GM18951 (cell line): Measurements from ENCODE around the gene TMEM178A.
"Not testable (repeated sequence)": the region's sequence is repeated elsewhere in the genome, so short reads cannot be mapped to it uniquely, and the experiment has no call there.

Experiments
- POLR2A ChIP-seq: IDR thresholded peaks from 4 replicates; pipeline ENCODE4 v1.6.1; 2011; ENCODE audit warnings: mild to moderate bottlenecking; ENCODE audit not compliant: insufficient read length, insufficient read depth; ENCODE audit errors: extremely low read depth
- in situ Hi-C: fragments of 300-500 bp; cut with MboI; formaldehyde crosslinking; loops from one replicate; pipeline ENCODE4 v1.12.0; 2022; ENCODE audit warnings: low sequenced_read_pairs, mixed read lengths, inconsistent platforms; ENCODE audit not compliant: unreplicated experiment

The TMEM178A gene

GRCh38 chr2:39718483-39718882 lies 52.8 kb downstream of the TMEM178A start:
- in situ Hi-C loops, result loop anchor here (25.0 kb wide), 1 partner anchor 331 kb away; no protein-coding TSS in a partner anchor
- TF ChIP-seq POLR2A, result no peak

DNA sequence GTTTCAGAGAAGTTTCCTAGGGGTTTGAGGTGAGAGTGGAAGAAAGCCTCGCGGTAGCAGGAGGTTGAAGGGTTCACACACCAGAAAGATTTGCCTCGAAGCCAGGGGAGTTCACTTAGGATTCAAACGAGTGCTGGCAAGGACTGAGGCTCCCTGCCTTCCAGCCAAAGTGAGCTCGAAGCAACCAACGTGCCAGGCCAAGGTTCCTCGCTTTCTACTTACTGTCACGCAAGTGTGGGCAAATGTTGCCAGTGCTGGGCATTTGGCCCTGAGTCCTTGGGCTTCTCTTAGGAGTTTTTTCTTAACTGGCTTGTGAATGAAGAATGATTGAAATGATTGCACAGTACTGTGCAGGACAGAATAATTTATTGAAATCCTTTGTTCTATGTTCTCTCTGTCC lies 53.6 kb downstream of the TMEM178A start:
- in situ Hi-C loops, result loop anchor here (25.0 kb wide), 1 partner anchor 332 kb away; no protein-coding TSS in a partner anchor
- no peak for TF ChIP-seq POLR2A

DNA sequence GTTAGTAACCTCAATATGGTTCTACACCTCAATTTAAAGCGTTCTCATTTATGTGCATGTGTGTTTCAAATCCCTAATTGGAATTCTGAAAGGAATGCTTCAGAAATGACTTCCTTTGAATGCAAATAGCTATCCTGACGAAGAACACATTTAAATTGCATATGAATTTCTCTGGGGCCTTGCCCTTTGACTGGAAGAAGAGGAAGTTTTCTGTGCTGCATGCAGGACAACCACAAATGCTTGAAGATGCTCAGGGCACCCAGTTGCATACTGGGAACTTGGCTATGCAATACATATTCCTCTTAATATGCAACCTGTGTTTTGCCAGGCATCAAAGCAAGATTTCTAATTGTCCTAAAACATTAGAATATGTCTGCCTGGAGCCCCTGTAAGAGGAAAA lies 55.3 kb downstream of the TMEM178A start:
- in situ Hi-C loops, result loop anchor here (25.0 kb wide), 1 partner anchor 334 kb away; no protein-coding TSS in a partner anchor
- no peak for TF ChIP-seq POLR2A

DNA sequence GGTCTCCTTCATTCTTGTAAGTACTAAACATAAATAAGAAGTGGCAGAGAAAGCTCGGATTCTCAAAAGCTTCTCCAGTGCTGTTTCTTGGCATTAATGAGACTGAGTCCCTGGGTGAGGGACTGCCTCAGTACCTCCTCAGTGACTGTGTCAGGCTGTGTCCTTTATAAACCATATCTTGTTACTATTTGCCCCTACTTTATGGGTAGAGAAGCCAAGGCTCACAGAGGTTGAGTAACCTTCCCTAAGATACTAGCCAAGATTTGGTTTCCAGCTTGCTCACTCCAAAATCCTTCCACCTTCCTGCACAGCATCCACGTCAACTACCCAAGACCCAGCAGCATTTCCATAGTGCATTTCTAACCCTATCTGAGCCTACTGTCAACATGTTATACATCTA lies 57.8 kb downstream of the TMEM178A start:
- no peak for TF ChIP-seq POLR2A
- in situ Hi-C loops, result loop anchor here (25.0 kb wide), 1 partner anchor 336 kb away; no protein-coding TSS in a partner anchor

DNA sequence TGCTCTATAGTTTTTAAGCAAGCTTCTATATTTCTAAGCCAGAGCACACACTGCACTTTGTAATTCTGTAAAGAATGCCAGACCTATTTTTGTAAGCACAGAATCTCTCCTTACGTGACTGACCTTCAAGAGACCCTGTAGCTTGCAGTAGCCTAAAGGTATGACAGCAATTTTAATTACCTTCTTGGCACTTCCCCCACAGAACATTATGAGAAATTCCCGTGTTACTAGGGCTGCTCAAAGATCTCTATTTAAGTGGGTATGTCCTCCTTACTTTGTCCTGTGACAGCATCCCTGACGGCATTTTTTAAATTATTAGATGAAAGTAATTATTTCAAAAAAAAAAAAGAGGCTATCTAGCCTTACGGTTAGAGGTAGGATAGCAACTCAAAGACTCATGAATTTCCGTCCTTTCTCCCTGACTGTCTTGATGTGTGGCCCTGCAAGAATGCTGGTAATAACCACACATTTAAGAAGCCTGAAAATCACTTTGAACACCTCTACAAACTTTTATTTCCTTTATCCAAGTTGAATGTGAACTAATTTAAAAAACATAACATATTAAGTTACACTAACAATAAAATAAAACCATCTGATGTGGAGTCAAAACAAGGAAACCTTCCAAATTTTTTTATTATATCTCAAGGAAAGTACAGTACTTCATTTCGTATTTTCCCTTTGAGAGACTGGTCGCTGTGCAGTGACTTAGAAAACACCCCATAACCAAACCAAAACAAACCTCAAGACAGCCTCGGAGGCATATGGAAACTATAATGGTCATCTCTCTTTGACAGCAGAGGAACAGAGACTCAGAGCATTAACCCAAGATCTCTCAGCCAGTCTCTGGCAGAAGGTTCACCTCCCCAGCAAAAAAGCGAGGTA lies 58.5 kb downstream of the TMEM178A start:
- no peak for TF ChIP-seq POLR2A
- in situ Hi-C loops, result loop anchor here (25.0 kb wide), 1 partner anchor 337 kb away; no protein-coding TSS in a partner anchor

- in situ Hi-C loops, result loop anchor here (25.0 kb wide), 1 partner anchor 337 kb away; no protein-coding TSS in a partner anchor
- no peak for TF ChIP-seq POLR2A
Measured at GRCh38 chr2:39724828-39725144, 59.1 kb downstream of the TMEM178A start.

- in situ Hi-C loops, result no loop called here
- TF ChIP-seq POLR2A, result no peak
Measured at GRCh38 chr2:39725401-39725800, 59.7 kb downstream of the TMEM178A start.

DNA sequence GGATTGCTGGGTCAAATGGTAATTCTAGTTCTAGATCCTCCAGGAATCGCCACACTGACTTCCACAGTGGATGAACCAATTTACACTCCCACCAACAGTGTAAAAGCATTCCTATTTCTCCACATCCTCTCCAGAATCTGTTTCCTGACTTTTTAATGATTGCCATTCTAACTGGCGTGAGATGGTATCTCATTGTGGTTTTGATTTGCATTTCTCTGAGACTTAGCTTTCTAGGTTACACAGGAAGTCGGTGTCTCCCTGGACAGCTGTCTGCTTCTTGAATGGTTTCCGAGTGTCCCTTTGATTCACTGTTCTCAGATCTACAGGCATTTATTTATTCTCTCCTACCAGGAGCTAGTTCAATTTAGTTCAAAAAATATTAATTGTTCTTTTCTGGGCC lies 62.4 kb downstream of the TMEM178A start:
- in situ Hi-C loops, result not testable (repeated sequence)

DNA sequence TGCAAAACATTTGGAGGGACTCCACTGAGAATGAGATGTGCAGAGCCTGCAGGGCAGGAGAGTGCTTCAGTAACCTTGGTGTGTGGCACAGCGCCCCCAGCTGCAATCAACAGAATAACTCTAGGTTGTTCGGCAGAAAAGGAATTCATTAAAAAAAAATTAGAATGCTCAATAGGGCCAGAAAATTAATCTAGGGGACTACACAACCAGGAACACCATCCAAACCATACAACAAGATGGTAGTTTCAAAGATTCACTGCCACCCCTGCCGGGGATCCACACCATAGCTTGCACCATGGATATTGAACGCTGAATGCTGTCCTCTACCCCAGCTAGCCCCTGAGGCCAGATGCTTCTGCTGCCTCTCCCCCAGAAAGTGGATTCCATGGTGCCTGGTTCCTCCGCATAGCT lies 63.2 kb downstream of the TMEM178A start:
- in situ Hi-C loops, result no loop called here
- no peak for TF ChIP-seq POLR2A

DNA sequence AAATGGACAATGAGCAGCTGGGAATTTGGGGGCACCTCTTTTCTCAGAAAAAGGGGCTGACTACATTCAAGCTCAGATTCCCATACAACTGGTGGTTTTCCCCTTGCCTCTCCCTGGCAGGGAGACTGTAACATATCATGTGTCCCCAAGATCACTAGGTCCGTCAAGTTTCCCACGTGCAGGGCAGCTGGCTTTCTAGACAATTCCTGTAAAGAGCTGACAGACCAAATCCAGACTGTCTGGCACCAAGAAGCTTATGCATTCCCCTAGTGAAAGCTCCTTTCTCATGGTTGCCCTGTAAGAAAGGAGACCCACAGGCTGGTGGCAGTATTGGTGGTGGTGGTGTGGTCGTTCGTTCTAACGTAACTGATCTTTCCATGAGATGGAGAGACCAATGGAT lies 64.6 kb downstream of the TMEM178A start:
- in situ Hi-C loops, result no loop called here
- TF ChIP-seq POLR2A, result no peak

DNA sequence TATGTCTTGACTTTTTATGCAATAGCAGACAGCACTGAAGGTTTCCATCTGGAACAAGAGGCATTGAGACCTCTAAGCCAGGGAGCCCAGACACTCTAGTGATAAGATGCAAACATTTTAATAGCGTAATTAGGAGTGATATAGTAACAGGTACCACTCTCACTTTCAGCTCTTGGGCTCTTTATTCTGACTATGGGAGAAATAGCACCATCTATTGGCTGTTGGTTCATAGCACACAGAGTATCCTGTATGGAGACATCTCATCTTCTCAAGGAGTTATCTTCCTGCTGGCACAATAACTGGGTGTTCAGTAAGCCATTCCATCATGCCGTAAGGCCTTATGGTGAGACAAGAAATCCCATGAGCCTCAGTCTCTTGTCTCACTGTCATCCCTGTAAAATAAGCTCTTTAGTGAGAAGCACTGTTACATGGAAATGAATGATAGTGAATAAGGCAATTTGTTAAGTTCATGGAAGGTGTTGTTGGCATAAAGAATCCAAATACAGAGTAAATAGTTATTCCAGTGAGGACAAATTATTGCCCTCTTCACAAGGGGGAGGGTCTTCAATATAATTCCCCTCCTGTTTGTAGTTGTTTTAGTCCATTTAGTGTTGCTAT lies 65.1 kb downstream of the TMEM178A start:
- in situ Hi-C loops, result no loop called here
- no peak for TF ChIP-seq POLR2A

DNA sequence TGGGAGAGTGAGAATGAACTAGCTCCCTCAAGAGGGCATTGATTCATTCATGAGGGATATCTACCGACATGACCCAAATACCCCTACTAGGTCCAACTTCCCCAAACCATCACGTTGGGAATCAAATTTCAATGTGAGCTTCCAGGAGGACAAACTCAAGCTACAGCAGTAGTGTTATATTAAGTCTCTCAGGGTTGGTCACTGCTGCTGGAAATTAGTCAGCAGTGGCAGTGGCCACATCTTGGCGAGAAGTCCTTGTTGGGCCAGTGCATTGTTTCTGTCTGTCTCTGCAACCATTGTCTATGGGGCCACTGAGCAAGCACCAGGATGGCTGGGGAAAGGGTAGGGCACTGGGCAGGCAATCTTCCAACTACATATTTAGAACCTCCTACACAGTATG lies 65.8 kb downstream of the TMEM178A start:
- in situ Hi-C loops, result no loop called here
- no peak for TF ChIP-seq POLR2A

- in situ Hi-C loops, result no loop called here
- TF ChIP-seq POLR2A, result no peak
Measured at GRCh38 chr2:39732482-39732881, 66.8 kb downstream of the TMEM178A start.
